BE2C (cell line): ENCODE measurements around the gene PCDHGA12.
A peak's percentile ranks its signal among the peaks of the same experiment; 100 is the strongest.

Source experiments
- DNase-seq: peaks from one replicate; pipeline ENCODE4 v3.0.0-alpha.2; 2020
- H3K27me3 ChIP-seq: fragments of 250-450 bp; sonication (Bioruptor Pico); 2 replicates; pipeline ENCODE4 v1.5.1; 2020; ENCODE audit warnings: mild to moderate bottlenecking
- H3K36me3 ChIP-seq: fragments of 250-450 bp; sonication (Bioruptor Pico); 2 replicates; pipeline ENCODE4 v1.5.1; 2020; ENCODE audit warnings: mild to moderate bottlenecking
- H3K4me1 ChIP-seq: fragments of 250-450 bp; sonication (Bioruptor Pico); 2 replicates; pipeline ENCODE4 v1.5.1; 2020
- H3K4me3 ChIP-seq: 2 replicates; pipeline ENCODE4 v1.5.1; 2011; ENCODE audit warnings: low read depth, low read length
- H3K9me3 ChIP-seq: fragments of 250-450 bp; sonication (Bioruptor Pico); 2 replicates; pipeline ENCODE4 v1.5.1; 2020
- TF ChIP-seq, protein P1 (sequence below): IDR thresholded peaks from 2 replicates; pipeline ENCODE4 v1.5.1; 2012; ENCODE audit warnings: mild to moderate bottlenecking, low read depth, low read length

PCDHGA12 gene

DNA sequence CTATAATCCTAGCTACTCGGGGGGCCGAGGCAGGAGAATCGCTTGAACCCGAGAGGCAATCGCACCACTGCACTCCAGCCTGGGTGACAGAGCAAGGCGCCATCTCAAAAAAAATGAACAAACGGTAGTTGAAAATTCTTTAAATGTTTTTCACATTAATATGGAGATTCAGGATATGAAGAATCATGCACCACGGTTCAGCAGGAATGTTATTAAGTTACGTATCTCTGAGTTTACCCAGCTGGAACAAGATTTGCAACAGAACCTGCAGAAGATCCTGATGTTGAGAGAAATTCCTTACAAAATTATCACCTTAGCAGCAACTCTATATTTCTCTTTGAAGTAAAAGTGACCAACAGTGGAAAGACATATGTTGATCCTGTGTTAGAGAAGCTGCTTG is 10.0 kb downstream of the PCDHGA12 start:
- Histone ChIP-seq H3K4me1 (no peaks in the 10 kb centered on the region), H3K9me3 (no peaks in the 10 kb centered on the region), H3K36me3 (no peaks in the 10 kb centered on the region), H3K27me3 (no peaks in the 10 kb centered on the region), H3K4me3 (no peak overlapping the region)
- TF ChIP-seq, protein P1, sequence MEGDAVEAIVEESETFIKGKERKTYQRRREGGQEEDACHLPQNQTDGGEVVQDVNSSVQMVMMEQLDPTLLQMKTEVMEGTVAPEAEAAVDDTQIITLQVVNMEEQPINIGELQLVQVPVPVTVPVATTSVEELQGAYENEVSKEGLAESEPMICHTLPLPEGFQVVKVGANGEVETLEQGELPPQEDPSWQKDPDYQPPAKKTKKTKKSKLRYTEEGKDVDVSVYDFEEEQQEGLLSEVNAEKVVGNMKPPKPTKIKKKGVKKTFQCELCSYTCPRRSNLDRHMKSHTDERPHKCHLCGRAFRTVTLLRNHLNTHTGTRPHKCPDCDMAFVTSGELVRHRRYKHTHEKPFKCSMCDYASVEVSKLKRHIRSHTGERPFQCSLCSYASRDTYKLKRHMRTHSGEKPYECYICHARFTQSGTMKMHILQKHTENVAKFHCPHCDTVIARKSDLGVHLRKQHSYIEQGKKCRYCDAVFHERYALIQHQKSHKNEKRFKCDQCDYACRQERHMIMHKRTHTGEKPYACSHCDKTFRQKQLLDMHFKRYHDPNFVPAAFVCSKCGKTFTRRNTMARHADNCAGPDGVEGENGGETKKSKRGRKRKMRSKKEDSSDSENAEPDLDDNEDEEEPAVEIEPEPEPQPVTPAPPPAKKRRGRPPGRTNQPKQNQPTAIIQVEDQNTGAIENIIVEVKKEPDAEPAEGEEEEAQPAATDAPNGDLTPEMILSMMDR, result no peak
- no peak for DNase-seq

DNA sequence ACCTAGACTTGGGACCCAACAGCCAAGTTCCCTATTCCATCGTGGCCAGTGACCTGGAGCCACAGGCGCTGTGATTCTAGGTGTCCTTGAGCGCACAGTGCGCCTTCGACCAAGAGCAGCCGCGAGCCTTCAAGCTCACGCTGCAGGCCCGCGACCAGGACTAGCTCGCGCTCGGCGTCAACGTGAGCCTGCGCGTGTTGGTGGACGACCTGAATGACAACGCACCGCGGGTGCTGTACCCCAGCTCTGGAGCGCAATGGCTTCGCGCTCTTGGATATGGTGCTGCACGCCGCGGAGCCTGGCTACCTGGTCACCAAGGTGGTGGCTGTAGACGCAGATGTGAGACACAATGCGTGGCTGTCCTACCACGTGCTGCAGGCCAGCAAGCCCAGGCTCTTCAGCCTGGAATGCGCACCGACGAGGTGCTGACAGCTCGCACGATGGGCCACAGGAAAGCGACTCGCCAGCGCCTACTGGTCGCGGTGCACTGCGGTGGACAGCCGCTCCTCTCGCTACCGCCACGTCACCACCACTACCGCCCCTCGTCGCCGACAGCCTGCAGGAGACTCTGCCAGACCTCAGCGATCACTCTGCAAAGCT is 11.4 kb downstream of the PCDHGA12 start:
- DNase-seq, result no peak
- Histone ChIP-seq H3K27me3 (no peaks in the 10 kb centered on the region), H3K36me3 (no peaks in the 10 kb centered on the region), H3K4me1 (no peaks in the 10 kb centered on the region), H3K9me3 (no peaks in the 10 kb centered on the region), H3K4me3 (no peak overlapping the region)
- TF ChIP-seq, protein P1, result no peak

DNA sequence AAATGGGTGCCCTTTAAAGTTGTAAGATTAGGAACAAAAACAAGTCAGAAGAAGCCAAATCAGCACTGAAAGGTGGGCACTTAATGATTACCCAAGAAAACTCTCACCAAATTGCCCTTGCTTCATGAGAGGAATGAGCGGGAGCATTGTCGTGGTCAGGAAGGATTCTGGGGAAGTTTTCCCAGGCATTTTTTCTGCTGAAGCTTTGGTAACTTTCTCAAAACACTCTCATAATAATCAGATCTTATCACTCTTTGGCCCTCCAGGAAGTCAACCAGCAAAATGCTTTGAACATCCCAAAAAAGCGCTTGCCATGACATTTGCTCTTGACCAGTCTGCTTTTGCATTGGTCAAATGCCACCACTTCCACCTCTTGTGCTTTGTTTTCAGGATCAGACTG is 35.0 kb downstream of the PCDHGA12 start:
- H3K9me3 ChIP-seq, result no peaks in the 10 kb centered on the region
- no peak for DNase-seq
- H3K27me3 ChIP-seq, result no peaks in the 10 kb centered on the region
- H3K4me1 ChIP-seq, result peaks cover 3% of the 10 kb centered on the region; the same call in 1 of the 2 replicates
- TF ChIP-seq, protein P1, result no peak
- H3K36me3 ChIP-seq, result no peaks in the 10 kb centered on the region
- no peak overlapping the region for H3K4me3 ChIP-seq

DNA sequence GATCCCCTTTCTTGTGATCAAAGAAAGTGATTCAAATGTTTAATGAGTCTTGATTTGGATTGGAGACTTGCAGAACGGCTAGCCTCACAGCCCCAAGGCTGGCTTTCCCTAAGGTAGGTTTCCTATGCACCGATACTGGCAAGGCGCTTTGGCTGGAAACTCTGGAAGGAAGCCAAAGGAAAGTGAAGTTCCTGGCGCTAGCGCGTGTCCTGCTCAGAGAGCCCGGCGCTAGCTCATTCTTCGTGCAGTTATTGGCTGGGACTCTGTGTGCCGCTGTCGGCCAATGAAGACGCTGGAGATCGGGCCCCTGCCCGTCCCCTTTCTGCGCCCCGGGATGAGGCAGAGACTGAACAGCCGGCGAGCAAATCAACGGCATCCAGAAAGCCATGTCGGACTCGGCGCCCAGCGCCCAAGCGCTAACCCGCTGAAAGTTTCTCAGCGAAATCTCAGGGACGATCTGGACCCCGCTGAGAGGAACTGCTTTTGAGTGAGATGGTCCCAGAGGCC is 45.4 kb downstream of the PCDHGA12 start, which contains the start of gene PCDHGC3:
PCDHGC3 (plus strand) TSS at position 342 of the 507 bp plus-strand sequence; CDS start at position 493, 151 bp downstream.
- H3K9me3 ChIP-seq, result no peaks in the 10 kb centered on the region
- H3K27me3 ChIP-seq, result no peaks in the 10 kb centered on the region
- H3K4me3 ChIP-seq, result peak within 1 kb of the TSS; percentile 95
- H3K4me1 ChIP-seq, result peaks cover 5% of the 10 kb centered on the region
- DNase-seq, result peak; percentile 96
- TF ChIP-seq, protein P1, result peak; percentile 28; the same call in 1 of the 2 replicates
- no peaks in the 10 kb centered on the region for H3K36me3 ChIP-seq

DNA sequence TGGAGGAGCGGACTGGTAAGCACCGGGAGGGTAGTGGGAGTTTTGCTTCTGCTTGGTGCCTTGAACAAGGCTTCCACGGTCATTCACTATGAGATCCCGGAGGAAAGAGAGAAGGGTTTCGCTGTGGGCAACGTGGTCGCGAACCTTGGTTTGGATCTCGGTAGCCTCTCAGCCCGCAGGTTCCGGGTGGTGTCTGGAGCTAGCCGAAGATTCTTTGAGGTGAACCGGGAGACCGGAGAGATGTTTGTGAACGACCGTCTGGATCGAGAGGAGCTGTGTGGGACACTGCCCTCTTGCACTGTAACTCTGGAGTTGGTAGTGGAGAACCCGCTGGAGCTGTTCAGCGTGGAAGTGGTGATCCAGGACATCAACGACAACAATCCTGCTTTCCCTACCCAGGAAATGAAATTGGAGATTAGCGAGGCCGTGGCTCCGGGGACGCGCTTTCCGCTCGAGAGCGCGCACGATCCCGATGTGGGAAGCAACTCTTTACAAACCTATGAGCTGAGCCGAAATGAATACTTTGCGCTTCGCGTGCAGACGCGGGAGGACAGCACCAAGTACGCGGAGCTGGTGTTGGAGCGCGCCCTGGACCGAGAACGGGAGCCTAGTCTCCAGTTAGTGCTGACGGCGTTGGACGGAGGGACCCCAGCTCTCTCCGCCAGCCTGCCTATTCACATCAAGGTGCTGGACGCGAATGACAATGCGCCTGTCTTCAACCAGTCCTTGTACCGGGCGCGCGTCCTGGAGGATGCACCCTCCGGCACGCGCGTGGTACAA is 46.0 kb downstream of the PCDHGA12 start:
- TF ChIP-seq, protein P1, result no peak
- peaks cover 4% of the 10 kb centered on the region; the same call in 1 of the 2 replicates for H3K36me3 ChIP-seq
- peaks cover 5% of the 10 kb centered on the region for H3K4me1 ChIP-seq
- H3K4me3 ChIP-seq, result peak overlapping the region; percentile 95
- DNase-seq, result peak; percentile 50
- H3K27me3 ChIP-seq, result no peaks in the 10 kb centered on the region
- no peaks in the 10 kb centered on the region for H3K9me3 ChIP-seq
